Measurements from ENCODE around the gene TGFBR2.

DNA sequence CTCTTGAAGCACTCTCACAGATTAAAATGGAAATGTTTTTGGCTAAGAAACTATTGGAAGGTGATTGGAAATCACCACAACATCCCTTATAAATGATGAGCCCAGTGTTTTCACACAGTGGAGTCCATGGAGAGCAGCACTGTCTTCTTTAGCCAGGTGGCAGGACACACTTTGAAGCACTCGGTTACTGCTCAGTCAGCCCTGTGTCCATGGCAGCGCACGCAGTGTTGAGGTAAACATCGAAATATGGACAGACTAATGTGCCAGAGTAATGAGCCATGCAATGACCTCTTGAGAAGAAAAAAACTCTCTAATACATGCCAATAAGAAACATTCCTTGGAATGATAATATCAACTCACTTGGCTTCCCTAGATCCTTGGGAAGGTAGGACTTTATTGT is 66.6 kb downstream of the TGFBR2 start:
- TF ChIP-seq, protein P1, sequence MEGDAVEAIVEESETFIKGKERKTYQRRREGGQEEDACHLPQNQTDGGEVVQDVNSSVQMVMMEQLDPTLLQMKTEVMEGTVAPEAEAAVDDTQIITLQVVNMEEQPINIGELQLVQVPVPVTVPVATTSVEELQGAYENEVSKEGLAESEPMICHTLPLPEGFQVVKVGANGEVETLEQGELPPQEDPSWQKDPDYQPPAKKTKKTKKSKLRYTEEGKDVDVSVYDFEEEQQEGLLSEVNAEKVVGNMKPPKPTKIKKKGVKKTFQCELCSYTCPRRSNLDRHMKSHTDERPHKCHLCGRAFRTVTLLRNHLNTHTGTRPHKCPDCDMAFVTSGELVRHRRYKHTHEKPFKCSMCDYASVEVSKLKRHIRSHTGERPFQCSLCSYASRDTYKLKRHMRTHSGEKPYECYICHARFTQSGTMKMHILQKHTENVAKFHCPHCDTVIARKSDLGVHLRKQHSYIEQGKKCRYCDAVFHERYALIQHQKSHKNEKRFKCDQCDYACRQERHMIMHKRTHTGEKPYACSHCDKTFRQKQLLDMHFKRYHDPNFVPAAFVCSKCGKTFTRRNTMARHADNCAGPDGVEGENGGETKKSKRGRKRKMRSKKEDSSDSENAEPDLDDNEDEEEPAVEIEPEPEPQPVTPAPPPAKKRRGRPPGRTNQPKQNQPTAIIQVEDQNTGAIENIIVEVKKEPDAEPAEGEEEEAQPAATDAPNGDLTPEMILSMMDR (IDR thresholded peaks at IDR 0.05 in 8 of 11, conservative IDR thresholded peaks at IDR 0.05 in 3 of 11): no peak
- no peak for TF ChIP-seq POLR2A (IDR thresholded peaks at IDR 0.05)
